HG02885 (cell line): Measurements from ENCODE around the gene FTCDNL1.

Experiments
- ATAC-seq: cut with Tn5 transposase; IDR thresholded peaks from one replicate; pipeline ENCODE4 v1.9.1; 2021; ENCODE audit warnings: mild to moderate bottlenecking; ENCODE audit not compliant: unreplicated experiment, poor library complexity

The FTCDNL1 gene

GRCh38 chr2:199847181-199847864 lies 3.7 kb downstream of the FTCDNL1 start:
- ATAC-seq: no peak

DNA sequence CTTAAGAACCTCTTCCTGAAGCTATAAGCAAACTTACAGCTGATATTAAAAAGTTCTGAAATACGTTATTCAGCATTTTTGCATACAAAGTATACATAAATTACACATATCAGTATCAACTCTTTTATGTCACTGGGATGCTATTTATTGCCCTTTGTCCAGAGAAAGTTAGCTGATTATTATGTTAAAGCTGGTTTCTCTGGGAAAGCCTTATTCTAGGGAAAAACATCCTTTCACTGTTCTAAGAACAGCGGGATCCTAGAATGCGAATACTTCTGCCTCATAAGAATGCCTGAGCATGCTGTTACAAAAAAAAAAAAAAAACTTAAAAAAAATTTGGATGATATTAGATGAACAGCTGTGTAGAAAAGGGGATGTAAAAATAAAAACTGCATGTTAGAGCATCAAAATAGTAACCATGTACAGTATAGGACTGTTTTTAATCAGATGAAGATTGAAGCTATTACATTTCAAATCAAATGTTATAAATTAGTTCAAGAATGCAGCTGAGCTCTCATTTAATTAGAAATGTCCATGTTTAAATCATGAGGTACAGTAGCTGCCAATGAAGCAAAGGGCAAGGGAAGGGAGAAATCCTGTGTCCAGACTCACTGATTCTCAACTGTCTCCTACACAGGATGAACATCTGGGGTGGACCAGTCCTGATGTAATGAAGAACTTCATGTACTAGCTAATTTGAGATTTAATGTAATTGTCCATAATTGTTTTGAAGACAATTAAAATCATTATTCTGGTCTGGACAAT lies 8.2 kb downstream of the FTCDNL1 start:
- no peak for ATAC-seq

DNA sequence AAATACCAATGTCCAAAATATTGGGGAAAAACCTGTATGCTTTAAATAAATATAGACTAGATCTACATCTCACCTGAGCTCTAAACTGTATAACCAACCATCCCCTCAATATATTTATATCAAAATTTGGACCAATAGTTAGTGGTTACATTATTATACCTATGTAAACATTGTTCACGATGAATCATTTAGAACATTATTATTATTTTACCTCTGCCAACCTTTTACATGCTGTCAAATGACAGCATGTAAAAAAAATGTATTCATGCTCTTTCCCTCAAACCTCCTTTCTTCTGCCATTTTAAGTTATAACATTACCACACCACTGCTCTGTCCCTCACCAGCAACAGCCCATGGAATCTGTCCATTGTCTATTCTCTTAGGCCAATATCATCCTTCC lies 9.6 kb downstream of the FTCDNL1 start:
- ATAC-seq: no peak

DNA sequence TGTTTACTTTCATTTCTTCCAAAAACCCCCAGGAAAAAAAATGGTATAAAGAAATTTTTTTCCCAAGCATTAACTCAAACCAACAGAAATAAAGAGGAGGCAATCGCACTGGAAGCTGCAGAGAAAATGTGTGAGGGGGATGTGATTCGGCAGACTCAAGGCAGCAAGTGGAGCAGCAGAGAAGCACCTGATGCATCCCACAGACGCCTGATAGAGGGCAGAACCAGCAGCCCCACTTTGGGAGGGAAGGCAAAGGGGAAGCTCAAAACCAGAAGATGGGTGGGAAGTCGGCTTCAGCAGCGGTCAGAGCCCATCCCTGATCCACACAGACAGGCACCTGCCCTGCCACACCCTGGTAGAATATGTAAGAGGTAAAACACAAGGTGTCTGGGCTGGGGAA lies 12.6 kb downstream of the FTCDNL1 start:
- ATAC-seq: no peak

DNA sequence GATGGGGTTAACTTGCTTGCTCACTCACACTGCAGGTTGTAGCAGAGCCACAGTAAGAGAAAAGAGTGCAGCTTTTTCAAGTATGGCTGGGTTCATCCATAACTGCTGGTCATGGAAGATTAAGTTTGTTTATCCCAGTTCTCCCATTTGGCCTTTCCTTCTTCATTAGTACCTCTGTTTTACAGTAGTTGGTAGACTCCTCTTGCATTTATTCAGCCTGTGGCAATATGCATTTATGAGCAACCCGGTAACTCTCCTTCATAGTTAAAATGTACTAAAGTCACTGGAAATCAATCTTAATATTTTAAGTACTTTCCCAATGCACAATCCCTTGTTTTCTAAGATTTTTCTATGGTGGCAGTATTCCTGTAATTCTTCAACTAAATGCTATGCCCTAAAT lies 14.0 kb downstream of the FTCDNL1 start:
- ATAC-seq: no peak

- ATAC-seq: no peak
These were observed 17.5 kb downstream of the FTCDNL1 start for GRCh38 chr2:199833525-199833924.

GRCh38 chr2:199830531-199830930 lies 20.5 kb downstream of the FTCDNL1 start:
- no peak for ATAC-seq

DNA sequence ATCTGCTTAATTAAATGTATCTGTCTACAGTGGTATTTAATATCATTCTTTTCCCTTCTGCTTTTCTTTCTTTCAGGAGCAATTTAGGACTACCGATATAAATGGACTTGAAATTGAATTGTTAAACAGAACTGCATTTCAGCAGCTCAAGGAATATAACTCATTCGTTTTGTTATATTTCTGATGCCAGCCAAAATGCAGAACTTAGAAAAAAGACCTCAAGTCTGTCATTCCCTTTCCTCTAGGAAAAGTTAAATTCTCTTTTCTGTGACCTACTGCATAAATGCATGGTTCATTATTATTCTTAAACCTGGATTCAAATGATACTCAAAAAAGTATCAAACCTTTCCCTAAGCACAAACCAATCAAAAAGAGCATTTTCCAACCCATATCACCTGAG lies 21.4 kb downstream of the FTCDNL1 start:
- no peak for ATAC-seq

DNA sequence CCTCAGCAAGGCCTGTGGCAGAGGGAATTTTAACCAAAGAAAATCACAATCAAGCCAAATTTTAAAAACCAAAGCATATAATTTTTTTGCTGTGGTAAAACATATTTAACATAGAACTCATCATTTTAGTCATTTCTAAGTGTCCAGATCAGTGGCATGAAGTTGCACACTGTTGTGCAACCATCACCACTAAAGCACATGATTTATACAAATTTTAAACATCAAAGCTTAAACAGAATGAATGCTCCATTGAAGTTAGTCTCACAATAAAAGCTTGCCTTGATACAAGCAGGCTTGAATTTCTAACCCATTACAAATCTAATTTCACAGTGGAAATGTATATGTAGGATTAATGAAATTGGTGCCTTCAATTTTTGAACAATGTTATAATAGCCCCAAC lies 31.2 kb downstream of the FTCDNL1 start:
- no peak for ATAC-seq

GRCh38 chr2:199818754-199819153 lies 32.2 kb downstream of the FTCDNL1 start:
- ATAC-seq: no peak

GRCh38 chr2:199818026-199818425 lies 33.0 kb downstream of the FTCDNL1 start:
- no peak for ATAC-seq

DNA sequence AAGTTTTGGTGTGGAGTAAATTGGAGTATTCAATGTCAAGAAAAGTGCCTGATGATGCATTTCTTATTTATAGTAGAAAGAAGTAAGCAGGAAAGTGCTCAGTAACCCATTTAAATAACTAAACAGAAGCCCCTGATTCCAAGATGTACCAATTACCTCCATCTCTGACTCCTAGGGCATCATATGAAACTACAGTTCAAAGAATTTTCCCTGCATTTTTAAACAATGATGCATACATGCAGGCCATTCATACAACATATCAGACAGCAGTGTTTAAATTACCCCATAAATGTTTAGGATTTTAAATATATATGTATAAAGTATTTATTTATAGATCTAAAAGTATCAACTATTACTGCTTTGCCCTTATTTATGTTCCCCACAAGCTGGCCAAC lies 36.2 kb downstream of the FTCDNL1 start:
- no peak for ATAC-seq

DNA sequence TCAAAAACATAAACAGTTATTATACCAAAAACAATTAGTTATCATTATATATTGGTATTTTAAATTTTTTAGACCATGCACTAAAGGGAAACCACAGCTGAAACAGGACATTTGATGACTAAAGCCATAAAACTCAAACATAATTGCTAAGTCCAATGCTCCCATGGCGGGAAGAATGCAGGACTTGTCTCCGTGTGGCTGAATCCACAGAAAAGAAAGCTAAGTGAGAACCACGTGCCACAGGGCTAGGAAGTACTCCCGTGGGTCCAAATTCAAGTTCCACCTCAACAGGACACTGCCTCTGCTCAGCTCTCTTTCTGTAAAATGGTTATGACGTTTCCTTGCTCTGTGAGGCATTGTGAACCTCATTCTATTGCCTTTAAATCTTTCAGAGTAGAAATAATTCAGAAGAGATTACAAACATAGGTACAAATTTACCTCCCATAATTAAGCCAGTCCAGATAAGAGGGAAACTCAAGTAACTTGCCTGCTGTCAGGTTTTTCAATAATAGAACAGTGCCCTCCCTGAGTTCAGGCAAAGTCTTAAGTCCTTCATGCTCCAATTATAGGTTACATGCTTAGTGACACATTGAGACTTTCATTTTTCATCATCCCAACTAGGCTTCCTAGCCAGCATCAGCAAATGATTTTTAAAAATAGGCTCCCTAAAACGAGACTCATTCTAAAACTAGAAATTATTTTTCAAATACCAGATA lies 36.7 kb downstream of the FTCDNL1 start:
- peak; percentile 59 for ATAC-seq

DNA sequence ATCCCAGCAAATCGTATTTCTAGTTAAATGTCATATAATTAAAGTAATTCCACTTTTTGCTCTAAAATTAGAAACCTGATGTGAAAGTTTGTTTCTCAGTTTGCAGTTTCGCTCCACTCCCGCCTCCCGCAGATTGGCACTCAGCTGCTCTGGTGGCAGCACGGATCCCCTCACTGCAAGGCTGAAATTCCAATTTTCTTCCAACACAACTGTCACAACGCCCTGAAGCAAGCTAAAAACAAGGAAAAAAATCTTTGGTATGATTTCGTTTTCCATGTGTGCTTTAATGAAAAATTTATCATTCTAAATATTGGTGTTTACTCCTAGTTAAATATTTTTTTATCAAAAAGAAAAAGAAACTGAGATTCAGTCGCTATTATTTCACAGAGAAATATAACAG lies 38.5 kb downstream of the FTCDNL1 start:
- no peak for ATAC-seq

- ATAC-seq: no peak
These were observed 39.6 kb downstream of the FTCDNL1 start for GRCh38 chr2:199811346-199811745.

- ATAC-seq: no peak
These were observed 40.4 kb downstream of the FTCDNL1 start for GRCh38 chr2:199810422-199811171.

DNA sequence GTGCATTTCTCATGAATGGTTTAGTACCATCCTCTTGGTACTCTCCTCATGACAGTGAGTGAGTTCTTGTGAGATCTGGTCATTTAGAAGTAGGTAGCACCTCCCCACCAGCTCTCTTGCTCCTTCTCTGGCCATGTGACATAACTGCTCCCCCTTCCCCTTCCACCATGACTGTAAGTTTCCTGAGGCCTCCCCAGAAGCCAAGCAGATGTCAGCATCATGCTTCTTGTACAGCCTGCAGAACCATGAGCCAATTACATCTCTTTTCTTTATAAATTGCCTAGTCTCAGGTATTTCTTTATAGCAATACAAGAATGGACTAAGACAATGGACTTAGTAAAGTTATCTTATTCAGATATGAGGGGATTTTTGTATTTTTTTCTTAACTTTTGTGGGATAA lies 43.0 kb downstream of the FTCDNL1 start:
- no peak for ATAC-seq

DNA sequence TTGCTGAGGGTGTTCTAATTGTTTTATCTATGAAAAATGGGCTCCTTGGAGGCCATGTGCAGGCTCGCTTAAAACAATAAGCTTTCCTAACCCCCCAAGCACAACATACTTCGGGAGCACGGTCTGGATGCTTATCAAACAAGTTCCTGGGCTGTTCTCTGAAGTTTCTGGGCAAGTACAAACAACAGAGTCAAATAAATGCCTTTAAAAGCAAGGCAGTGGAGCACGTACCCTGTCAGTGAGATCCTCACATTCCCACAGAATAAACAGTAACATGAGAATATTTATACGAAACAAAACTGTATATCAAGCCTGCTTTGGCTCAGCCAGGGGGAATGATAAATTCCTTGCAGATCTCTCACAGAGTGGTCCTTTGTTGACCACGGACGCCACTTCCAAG lies 44.8 kb downstream of the FTCDNL1 start:
- ATAC-seq: no peak

DNA sequence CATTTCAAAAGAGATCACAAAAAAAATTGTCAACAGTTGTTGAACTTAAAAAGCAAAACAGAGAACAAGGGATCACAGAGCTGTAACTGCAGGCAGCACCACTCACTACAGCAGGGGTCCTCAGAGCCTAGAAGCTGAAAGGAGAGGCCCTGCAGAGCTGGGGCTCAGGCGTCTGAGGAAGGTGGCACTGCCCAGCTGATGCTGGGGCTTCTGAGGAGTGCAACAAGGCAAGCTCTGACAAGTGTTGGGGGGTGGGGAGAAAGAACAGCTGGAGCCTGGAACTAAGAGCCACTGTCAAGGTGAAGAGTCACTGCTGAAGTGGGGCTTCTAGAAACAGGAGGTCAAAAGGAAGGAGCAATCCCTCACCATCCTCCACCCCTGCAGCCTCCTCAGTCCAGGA lies 46.2 kb downstream of the FTCDNL1 start:
- no peak for ATAC-seq

DNA sequence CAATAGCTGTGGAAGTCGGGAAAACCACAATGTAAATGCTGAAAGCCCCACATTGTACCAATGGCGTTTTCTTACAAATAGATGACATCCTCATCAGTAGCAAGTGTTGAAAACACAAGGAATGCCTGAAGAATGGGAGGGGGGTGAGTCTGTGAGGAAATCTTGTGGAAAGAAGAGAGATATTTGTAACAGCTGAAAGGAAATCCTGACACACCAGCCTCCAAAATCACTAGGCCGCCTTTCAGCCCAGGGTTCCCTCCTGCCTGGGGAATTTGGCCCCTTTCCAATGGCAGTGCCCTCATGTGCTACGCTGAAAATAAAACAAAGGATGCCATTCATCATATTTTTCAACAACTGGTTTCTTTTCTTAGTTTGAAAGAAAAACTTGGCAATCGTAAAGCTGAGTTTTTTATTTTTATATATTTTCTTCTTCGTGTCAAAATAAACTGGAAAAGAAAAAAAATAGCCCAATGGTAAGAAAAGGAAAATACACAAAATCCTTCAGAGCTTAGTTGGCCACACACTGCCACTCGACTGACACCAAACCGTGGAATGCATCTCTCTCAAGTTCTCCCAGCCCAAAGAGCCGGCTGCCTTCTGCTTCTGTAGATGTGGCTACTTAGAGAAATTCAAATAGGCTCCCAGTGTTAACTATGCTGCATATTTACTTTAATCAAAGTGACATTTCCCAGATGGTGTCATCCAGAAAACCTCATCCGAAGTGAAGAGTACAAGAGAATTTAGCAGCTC lies 52.0 kb downstream of the FTCDNL1 start:
- no peak for ATAC-seq
